SIG-M5 treated with dmso at 0.1 percent for 504 hours (cell line): ENCODE measurements around the gene TRIM16.
"Not testable (repeated sequence)": the region's sequence is repeated elsewhere in the genome, so short reads cannot be mapped to it uniquely, and the experiment has no call there.

Experiments used
- DNase-seq: peaks from one replicate; lab custom pipeline; 2025; ENCODE audit not compliant: unreplicated experiment; lab: John Stamatoyannopoulos, UW

The TRIM16 gene

DNA sequence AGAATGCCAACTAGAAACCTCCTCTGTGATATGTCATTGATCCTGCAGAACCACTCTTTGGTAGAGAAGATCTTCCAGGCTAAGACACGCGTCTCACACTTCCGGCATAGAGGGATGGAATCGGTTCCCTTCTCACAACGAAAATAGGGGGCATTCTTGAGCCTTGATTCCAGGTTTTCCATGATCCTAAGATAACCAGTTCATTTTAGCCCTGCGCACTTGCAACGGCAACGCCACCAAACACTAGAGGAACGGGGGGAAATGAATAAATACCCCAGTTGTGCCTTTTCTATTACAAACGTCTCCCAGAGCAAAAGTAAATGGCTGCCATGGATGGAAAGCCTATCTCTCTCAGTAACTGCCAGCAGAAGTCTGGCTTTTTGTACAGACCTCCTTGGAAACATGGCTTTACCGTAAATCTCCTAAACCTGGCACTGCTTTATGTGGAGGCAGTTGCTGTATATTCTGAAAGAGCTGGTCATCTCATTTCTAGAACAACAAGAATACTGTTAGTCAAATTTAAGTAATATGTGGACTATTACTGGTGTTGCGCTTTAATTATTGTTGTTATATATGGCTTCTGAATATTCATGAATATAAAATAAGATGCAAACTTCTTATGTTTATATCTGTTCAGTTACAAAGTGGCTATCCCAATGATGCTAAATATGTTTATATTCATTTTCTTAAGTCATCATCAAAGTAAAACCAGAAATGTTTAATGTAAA is 64.6 kb downstream of the TRIM16 start, which contains the start of gene FBXW10B:
Gene FBXW10B, minus strand, starts transcription at position 374 of the 728 bp plus-strand sequence. Its CDS starts 192 bp downstream, at position 182.
- not testable (repeated sequence) for DNase-seq

DNA sequence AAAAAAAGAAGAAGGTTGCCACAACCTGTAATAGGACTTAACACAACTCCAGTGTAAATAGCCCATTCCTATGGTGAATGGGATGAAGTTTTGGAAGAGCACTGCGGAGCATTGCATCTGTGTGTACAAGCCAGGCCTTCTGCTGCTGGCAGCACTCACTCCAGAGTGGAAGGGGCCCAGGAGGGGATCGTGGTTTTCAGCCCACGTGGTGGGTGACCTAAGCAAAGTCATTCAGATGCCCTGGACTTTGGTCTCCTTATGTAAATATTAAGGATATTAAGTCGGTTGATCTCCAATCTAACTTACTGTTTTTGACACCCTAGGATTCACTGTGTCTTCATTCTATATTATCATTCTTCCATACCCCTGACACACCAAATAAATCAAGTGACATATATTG is 67.3 kb downstream of the TRIM16 start:
- DNase-seq, result not testable (repeated sequence)

DNA sequence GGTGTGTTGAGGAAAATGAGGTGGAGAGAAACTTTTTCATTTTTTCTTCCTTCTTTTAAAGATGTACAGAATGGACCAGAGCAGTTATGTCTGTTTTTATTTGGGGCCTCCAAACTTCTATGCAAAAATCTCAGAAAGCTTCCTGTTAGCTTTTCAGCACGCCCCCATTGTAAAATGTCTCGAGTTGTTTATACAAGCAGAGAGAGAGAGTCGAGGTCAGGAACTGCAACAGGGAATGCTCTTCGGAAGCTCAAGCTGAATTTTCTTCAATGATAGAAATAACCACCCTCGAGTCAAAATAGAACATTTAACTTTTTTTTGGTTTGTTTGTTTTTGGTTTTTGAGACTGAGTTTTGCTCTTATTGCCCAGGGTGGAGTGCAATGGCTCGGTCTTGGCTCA is 68.3 kb downstream of the TRIM16 start:
- DNase-seq, result not testable (repeated sequence)

DNA sequence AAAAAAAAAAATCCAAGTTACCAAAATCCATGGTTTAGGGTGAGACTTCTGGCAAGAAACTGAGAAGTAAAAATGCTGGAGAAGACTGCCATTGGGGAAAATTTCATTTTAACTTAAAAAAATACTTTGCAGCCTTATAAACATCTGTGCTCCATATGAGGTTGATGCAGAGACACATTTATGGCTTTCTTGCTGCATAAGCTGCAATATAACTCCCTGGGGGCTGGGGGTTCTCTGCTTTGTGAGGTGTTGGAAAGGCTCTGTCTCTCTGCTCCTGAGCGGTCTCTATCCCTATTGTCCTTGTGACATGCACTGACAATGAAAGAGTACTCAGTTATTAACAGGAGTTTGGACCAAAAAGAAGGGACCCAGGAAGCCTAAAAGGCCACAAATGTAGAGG is 71.0 kb downstream of the TRIM16 start:
- DNase-seq, result not testable (repeated sequence)

DNA sequence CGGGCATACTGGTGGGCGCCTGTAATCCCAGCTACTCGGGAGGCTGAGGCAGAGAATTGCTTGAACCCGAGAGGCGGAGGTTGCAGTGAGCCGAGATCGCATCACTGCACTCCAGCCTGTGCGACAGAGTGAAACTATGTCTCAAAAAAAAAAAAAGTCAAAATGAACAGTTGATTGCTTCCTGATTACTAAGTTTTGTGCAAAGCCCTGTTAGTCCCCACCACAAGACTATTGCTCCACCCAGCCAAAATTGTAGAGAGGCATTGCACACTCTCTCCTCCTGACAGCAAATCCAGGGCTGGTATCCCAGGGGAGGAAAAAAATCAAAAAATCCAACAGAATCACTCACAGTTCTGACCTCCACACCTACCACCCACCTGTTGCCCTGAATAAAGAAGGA is 91.2 kb downstream of the TRIM16 start:
- peak; percentile 39 for DNase-seq

DNA sequence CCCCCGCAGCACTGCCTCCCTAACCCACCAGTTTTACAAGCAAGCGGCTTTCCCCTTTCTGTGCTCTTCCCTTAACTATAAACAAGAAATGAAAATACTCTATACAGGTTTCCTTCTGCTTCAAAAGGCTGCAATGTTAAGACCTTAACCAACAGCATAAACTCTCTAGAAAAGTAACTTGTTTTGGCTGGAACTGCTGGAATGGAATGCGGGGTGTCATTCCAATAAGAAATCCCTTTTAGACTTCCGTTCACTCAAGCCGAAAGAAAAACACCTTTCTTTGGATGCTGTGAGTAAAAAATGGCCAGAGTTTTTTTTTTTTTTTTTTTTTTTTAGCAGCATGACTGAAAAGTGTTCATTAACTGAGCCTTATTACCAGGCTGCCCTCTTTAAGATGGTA is 92.1 kb downstream of the TRIM16 start:
- DNase-seq, result peak; percentile 13

DNA sequence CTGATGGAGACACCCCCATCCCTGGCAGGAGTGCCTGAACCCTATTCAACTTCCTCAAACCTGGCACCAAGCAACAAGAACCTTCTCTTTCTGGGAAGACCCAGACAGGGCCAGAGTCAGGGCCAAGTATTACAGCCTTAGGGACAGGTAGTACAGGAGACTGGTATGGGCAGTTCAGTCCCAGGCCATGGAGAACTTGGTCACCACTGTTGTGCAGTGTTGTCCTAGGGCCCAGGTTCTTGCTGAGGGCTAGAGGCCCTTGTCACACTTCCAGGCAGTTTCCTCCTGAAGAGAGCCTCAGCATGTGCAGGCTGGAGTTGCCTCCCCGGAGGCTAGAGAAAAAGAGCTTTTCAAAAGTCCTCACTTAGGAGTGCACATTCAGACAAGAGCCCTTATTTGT is 93.3 kb downstream of the TRIM16 start:
- not testable (repeated sequence) for DNase-seq

DNA sequence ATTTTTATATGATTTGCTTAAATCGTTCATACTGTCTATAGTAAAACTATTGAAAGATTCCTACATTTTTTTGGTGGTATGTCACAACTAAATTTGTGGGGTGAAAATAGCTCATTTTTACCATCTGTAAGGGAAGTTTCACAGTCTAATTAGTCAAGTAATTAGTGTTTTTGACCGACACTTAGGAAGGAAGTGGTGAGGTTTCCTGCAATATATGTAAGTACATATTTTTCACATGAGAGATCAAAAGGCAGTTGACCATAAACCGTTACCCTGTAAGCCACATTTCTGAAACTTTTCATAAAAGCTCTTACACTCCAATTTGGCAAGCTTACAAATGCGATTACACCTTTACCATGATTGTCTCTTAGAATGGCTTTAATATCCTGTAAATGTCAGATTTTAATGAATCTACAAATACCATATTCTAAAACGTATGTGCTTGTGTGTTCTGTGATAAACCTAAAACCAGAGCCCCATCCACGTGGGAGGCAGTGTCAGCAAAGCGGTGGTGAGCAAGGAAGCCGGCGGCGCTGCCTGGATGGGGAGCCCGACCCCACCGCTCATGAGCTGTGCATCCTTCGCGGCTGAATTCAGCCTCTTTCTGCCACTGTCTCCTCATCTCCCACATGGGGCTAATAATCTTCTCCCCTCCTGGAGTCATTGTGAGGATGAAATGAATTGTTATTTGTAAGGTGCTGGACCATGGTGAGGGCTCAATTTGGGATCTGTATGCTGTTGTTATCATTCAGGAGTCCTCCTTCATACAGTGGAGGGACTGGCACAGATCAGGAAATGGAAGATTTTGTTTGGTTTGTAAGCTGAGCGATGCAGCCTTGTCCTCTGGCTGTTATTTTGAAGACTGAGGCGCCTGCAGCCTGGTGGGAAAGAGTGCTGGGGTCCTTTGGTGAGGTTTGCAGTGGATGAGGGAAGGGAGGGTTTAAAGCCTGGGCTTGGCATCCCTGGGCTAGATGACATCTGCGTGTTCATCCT is 94.3 kb downstream of the TRIM16 start:
- not testable (repeated sequence) for DNase-seq

DNA sequence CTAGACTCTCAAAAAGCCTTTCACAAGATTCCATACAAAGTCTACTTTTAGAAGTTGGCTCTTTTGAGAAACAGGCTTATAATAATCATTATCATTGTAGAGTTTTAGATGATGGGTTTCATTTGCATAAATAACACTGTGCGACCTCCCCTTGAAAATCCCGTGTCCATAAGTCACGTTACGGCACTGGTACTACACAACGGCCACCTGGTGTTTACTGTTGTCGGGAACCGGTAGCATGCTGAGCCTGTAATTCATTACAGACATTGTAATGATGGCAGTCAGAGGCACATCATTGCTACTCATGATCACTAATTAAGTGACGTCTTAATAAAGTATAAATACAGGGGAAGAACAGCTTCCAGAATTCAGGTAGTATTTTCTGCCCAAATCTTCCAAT is 96.1 kb downstream of the TRIM16 start:
- not testable (repeated sequence) for DNase-seq

DNA sequence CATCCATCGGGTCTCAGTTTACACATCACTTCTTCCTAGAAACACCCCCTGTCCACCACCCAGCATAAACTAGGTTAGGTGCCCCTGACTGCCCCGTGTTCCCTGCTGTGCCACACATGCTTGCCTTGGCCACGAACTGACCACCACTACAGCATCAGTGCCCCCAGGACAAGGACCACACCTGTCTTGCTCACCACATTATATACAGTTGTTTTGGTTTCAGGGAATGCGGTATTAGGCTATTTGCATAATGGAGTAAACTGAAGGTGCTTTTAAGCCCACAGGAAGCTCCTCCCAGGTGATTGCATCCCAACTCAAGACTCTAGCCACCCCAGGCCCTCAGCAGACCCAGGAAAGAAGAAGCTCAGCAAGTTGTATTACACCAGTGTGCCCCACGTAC is 100.8 kb downstream of the TRIM16 start:
- DNase-seq, result not testable (repeated sequence)

DNA sequence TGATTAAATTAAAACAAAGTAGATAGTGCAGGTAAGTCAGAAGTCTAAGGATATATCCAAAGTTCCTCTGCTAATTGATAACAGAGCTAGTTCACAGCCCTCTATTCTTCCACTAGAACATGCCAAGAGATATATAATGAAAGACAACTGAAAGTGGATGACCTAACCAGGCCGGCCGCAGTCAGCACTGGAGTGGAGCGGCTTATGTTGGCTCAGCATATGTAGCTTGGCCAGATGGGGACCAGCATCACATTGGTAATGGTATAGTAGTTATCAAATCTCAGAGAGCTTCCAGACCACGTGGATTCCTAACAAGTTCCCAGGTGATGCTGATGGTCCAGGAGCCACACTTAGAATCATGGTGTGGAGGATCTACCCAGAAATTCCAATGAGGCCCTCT is 102.6 kb downstream of the TRIM16 start:
- DNase-seq, result not testable (repeated sequence)
